K562 (cell line): Measurements from ENCODE around the gene LMO4. TPM values are rescaled to one million over a fixed set of nuclear protein-coding genes. Genes with fewer than 3 reads are reported as not detected.

ENCODE experiments used
- ATAC-seq: fragments of 200-7000 bp; cut with Tn5 transposase; 3 replicates; pipeline ENCODE4 v1.9.1; 2020; ENCODE audit warnings: moderate library complexity
- BruUV-seq: library from RNA; stranded (reverse); fragments of 400-500 nt; replicated peaks from 2 replicates; lab custom pipeline; 2021; lab: Mats Ljungman, UMichigan
- CTCF ChIA-PET: fragments of 300-600 bp; formaldehyde crosslinking; extraction: SDS; loops from one replicate; lab custom pipeline; 2021; ENCODE audit warnings: low intra/inter-chr PET ratio; lab: Yijun Ruan, JAX
- POLR2A ChIA-PET: fragments of 300-600, 350-650 bp; sonication (Branson Sonifier 250); formaldehyde crosslinking; extraction: SDS; loops from one replicate; lab custom pipeline; 2021; ENCODE audit warnings: antibody characterized with exemption, inconsistent platforms; lab: Yijun Ruan, JAX
- DNase-seq, 4 experiments: peaks; one replicate each; pipeline versions ENCODE4 v3.0.0 to v3.0.0-alpha.2; 2011 to 2018; ENCODE audit warnings: low spot score in 3 of 4, mixed read lengths in 3 of 4; ENCODE audit errors: extremely low read depth in 1 of 4
- FAIRE-seq: peaks from 2 replicates; lab custom pipeline; 2011; peaks lifted over from hg19 to GRCh38; lab: Jason Lieb, UNC
- H2AFZ ChIP-seq: 2 replicates; pipeline ENCODE4 v1.6.0; 2011; ENCODE audit warnings: low read depth, low read length, control low read depth, inconsistent platforms
- H3K27ac ChIP-seq: fragments of 200-600 bp; 3 replicates; pipeline ENCODE4 v1.8.0; 2011; ENCODE audit warnings: low read depth, mild to moderate bottlenecking, control low read depth, inconsistent platforms, low read length, moderate library complexity, mixed read lengths; ENCODE audit errors: extremely low read depth
- H3K27me3 ChIP-seq, 2 experiments: fragments of 300-600 bp in 1 of 2; 2 replicates in 1 of 2; 3 replicates in 1 of 2; pipeline versions ENCODE4 v1.6.0 to v1.8.0; 2011; ENCODE audit warnings: inconsistent platforms in 2 of 2, low read length in 2 of 2, mild to moderate bottlenecking in 1 of 2, mixed read lengths in 1 of 2, moderate library complexity in 1 of 2; ENCODE audit not compliant: control insufficient read depth in 2 of 2, insufficient read depth in 2 of 2
- H3K36me3 ChIP-seq: fragments of 300-600 bp; 3 replicates; pipeline ENCODE4 v1.8.0; 2011; ENCODE audit warnings: mild to moderate bottlenecking, low read length, inconsistent platforms; ENCODE audit not compliant: control insufficient read depth, insufficient read depth
- H3K4me1 ChIP-seq, 2 experiments: fragments of 200-600 bp in 1 of 2; replicated peaks in 1 of 2; 2 replicates in 1 of 2; 3 replicates in 1 of 2; pipeline versions ENCODE4 v1.5.1 to v1.8.0; 2011; ENCODE audit warnings: inconsistent platforms in 2 of 2, low read length in 2 of 2, mild to moderate bottlenecking in 1 of 2, mixed read lengths in 1 of 2, moderate library complexity in 1 of 2; ENCODE audit not compliant: control insufficient read depth in 2 of 2, insufficient read depth in 2 of 2
- H3K4me2 ChIP-seq: 2 replicates; pipeline ENCODE4 v1.6.1; 2011; ENCODE audit warnings: low read length, control low read depth, inconsistent platforms, mixed read lengths; ENCODE audit not compliant: insufficient read depth
- H3K4me3 ChIP-seq: fragments of 200-600 bp; sonication (generic), shearing (Covaris generic); 2 replicates; pipeline ENCODE4 v1.5.1; 2016; ENCODE audit warnings: control low read depth, inconsistent platforms
- H3K79me2 ChIP-seq: fragments of 200-600 bp; 3 replicates; pipeline ENCODE4 v1.8.0; 2011; ENCODE audit warnings: low read length, inconsistent platforms; ENCODE audit not compliant: control insufficient read depth, insufficient read depth
- H3K9ac ChIP-seq, 2 experiments: 2 replicates each; pipeline versions ENCODE4 v1.6.0 to v1.6.1; 2011; ENCODE audit warnings: low read depth in 2 of 2, low read length in 2 of 2, control low read depth in 1 of 2, inconsistent platforms in 1 of 2, mild to moderate bottlenecking in 1 of 2, mixed read lengths in 1 of 2; ENCODE audit not compliant: insufficient read depth in 1 of 2
- H3K9me1 ChIP-seq: one replicate; pipeline ENCODE4 v1.6.0; 2011; ENCODE audit warnings: inconsistent platforms, mild to moderate bottlenecking, low read length, moderate library complexity; ENCODE audit not compliant: control insufficient read depth, insufficient read depth
- H3K9me3 ChIP-seq: replicated peaks from 2 replicates; pipeline ENCODE4 v1.5.1; 2011; ENCODE audit warnings: low read depth, low read length, inconsistent platforms; ENCODE audit not compliant: control insufficient read depth, insufficient read depth
- H4K20me1 ChIP-seq: replicated peaks from 2 replicates; pipeline ENCODE4 v1.6.1; 2011; ENCODE audit warnings: low read length, inconsistent platforms, mixed read lengths; ENCODE audit not compliant: control insufficient read depth, insufficient read depth
- BRF2 ChIP-seq: IDR thresholded peaks from 3 replicates; pipeline ENCODE4 v1.6.1; 2011; ENCODE audit warnings: borderline replicate concordance, mild to moderate bottlenecking; ENCODE audit not compliant: insufficient read length, insufficient read depth
- E2F5 ChIP-seq: sonication (generic); formaldehyde crosslinking; IDR thresholded peaks from 2 replicates; pipeline ENCODE4 v1.8.0; 2022; ENCODE audit warnings: mild to moderate bottlenecking, missing genetic modification reagents
- FOXK2 ChIP-seq, 2 experiments: fragments of 450-650 bp; IDR thresholded peaks in 1 of 2; conservative IDR thresholded peaks in 1 of 2; 2 replicates each; pipeline ENCODE4 v1.6.1; 2016; ENCODE audit warnings: low read depth in 2 of 2, mild to moderate bottlenecking in 1 of 2
- MAZ ChIP-seq, 2 experiments: fragments of 450-650 bp in 1 of 2; sonication (generic) in 1 of 2; formaldehyde crosslinking; IDR thresholded peaks in 1 of 2; conservative IDR thresholded peaks in 1 of 2; 2 replicates each; pipeline versions ENCODE4 v1.4.0 to v1.5.0; 2020; ENCODE audit warnings: mild to moderate bottlenecking in 1 of 2, missing genetic modification reagents in 1 of 2
- PHF8 ChIP-seq: fragments of 200-600 bp; sonication (generic); IDR thresholded peaks from 2 replicates; pipeline ENCODE4 v1.6.1; 2012; ENCODE audit warnings: mixed run types, mild to moderate bottlenecking, inconsistent platforms, low read length, moderate library complexity, borderline replicate concordance
- PKNOX1 ChIP-seq: fragments of 450-650 bp; IDR thresholded peaks from 2 replicates; pipeline ENCODE4 v1.6.1; 2016
- POLR2A ChIP-seq: fragments of 450-650 bp; conservative IDR thresholded peaks from 2 replicates; pipeline ENCODE4 v1.6.1; 2016
- POLR2AphosphoS2 ChIP-seq: IDR thresholded peaks from 2 replicates; pipeline ENCODE4 v1.6.1; 2012; ENCODE audit warnings: low read length, improper control_type of control experiment
- POLR2G ChIP-seq: fragments of 200-400 bp; formaldehyde crosslinking; IDR thresholded peaks from 2 replicates; pipeline ENCODE4 v1.6.1; 2017; ENCODE audit warnings: low read depth, mild to moderate bottlenecking, antibody characterized with exemption, low read length, moderate library complexity
- RB1 ChIP-seq: fragments of 450-650 bp; IDR thresholded peaks from 2 replicates; pipeline ENCODE4 v1.6.1; 2017; ENCODE audit warnings: low read depth, mild to moderate bottlenecking
- RBFOX2 ChIP-seq: fragments of 200-400 bp; formaldehyde crosslinking; IDR thresholded peaks from 2 replicates; pipeline ENCODE4 v1.6.1; 2017; ENCODE audit warnings: low read depth, mild to moderate bottlenecking, low read length, moderate library complexity
- SOX6 ChIP-seq: fragments of 450-650 bp; IDR thresholded peaks from 2 replicates; pipeline ENCODE4 v1.6.1; 2014; ENCODE audit warnings: mild to moderate bottlenecking
- TEAD2 ChIP-seq: fragments of 450-650 bp; IDR thresholded peaks from 2 replicates; pipeline ENCODE4 v1.6.1; 2016; ENCODE audit warnings: missing genetic modification characterization, control low read depth, missing compliant biosample characterization
- VEZF1 ChIP-seq: fragments of 200-800 bp; sonication (Bioruptor generic); IDR thresholded peaks from 2 replicates; pipeline ENCODE4 v1.6.1; 2017; ENCODE audit warnings: missing genetic modification characterization, missing compliant biosample characterization
- ZKSCAN3 ChIP-seq: fragments of 250-450 bp; sonication (Bioruptor Pico); IDR thresholded peaks from 2 replicates; pipeline ENCODE4 v1.4.0; 2020
- ZNF644 ChIP-seq: fragments of 200-800 bp; sonication (Bioruptor generic); IDR thresholded peaks from 2 replicates; pipeline ENCODE4 v1.6.1; 2016; ENCODE audit warnings: low read depth, missing genetic modification characterization, missing compliant biosample characterization
- WGBS: fragments of 100-300 bp; shearing (Covaris generic); methylation state at CpG from one replicate; pipeline ENCODE4 v1.1.6; 2016; ENCODE audit warnings: low coverage, mixed read lengths; ENCODE audit not compliant: insufficient coverage; ENCODE audit errors: missing lambda C conversion rate; 5-methylcytosine and 5-hydroxymethylcytosine counted together
- in situ Hi-C: fragments of 300-500 bp; cut with MboI; formaldehyde crosslinking; loops from 4 replicates; pipeline ENCODE4 v1.15.0; 2018; ENCODE audit warnings: inconsistent platforms, mixed read lengths
- intact Hi-C: fragments of 100-400 bp; cut with micrococcal nuclease; formaldehyde crosslinking; loops from 2 replicates; pipeline ENCODE4 v1.14.2; 2022
- polyA plus RNA-seq, 8 experiments: library from polyadenylated mRNA; depleted of rRNA in 4 of 8; stranded (reverse) in 5 of 8; unstranded in 3 of 8; fragments of >200 nt; fragmentation: Nextera tagmentation in 2 of 8; fragmentation: Illumina TruSeq in 1 of 8; extraction: Ambion mirVana in 2 of 8; extraction: Trizol in 1 of 8; gene quantifications; 2 replicates each; pipeline versions ENCODE4 v1.2.1 to v1.2.3, GENCODE V29; 2011 to 2014; ENCODE audit warnings: inconsistent platforms in 1 of 8, missing spikeins in 1 of 8
- total RNA-seq, 7 experiments: library from RNA; depleted of rRNA in 6 of 7; stranded (reverse); fragments of >200 nt in 6 of 7; fragmentation: Illumina TruSeq in 2 of 7; extraction: Trizol in 2 of 7; gene quantifications; 2 replicates each; pipeline versions ENCODE4 v1.2.1 to v1.2.3, GENCODE V29; 2011 to 2021; ENCODE audit warnings: low replicate concordance in 1 of 7

LMO4 gene
- total and polyA plus RNA-seq, 9 of the 15 experiments (the other 6 are each of a cell fraction or from before 2014, with no cell fraction given): 3.1 to 35.3 (median 22.4) TPM

GRCh38 chr1:87331365-87332241, 2.9 kb downstream of the LMO4 start:
- H3K79me2 ChIP-seq: peaks cover 44% of the 10 kb centered on the region
- peak overlapping the region; percentile 85 for H3K4me2 ChIP-seq
- peak overlapping the region; percentile 49 for H3K4me3 ChIP-seq
- peak overlapping the region; percentile 66 for H2AFZ ChIP-seq
- H4K20me1 ChIP-seq: no peaks in the 10 kb centered on the region; the same call in 1 of the 2 replicates
- H3K4me1 ChIP-seq: peaks cover 17 to 20% of the 10 kb centered on the region in 2 experiments; a peak in 4 of 5 replicates
- POLR2A ChIA-PET: interaction anchor here (0.5 to 2.2 kb wide), 5 partner anchors 9 to 421 kb away, joined by 3 to 13 read pairs (median 3); no protein-coding TSS in a partner anchor
- CTCF ChIA-PET: no interaction called here
- peak; percentile 47 for ATAC-seq
- intact Hi-C loops: loop anchor here (10.0 kb wide), 1 partner anchor 1353 kb away; the partner anchor contains the start of gene PKN2
- no peak for FAIRE-seq
- H3K36me3 ChIP-seq: peaks cover 13% of the 10 kb centered on the region; the same call in 2 of the 3 replicates
- no peaks in the 10 kb centered on the region for H3K9me1 ChIP-seq
- H3K9ac ChIP-seq: peak overlapping the region; percentile 52 to 92
- peak overlapping the region; percentile 59 for H3K27ac ChIP-seq
- in situ Hi-C loops: no loop called here
- BruUV-seq: no TSS peak
- no peaks in the 10 kb centered on the region for H3K27me3 ChIP-seq
- 9% methylated on average over 35 of the region's 65 CpGs for WGBS
- H3K9me3 ChIP-seq: no peaks in the 10 kb centered on the region
- peak; percentile 68 to 82 (median 72) for DNase-seq
- TF ChIP-seq SOX6: 0 out of 2 replicates have a peak, but pooled peaks have one; percentile 0
- TF ChIP-seq ZNF644 (tag): no peak
- no peak for TF ChIP-seq BRF2
- no peak for TF ChIP-seq E2F5 (CRISPR knock-in tag)
- peak; percentile 54; the same call in 1 of the 2 replicates for TF ChIP-seq RBFOX2
- no peak for TF ChIP-seq ZKSCAN3 (CRISPR knock-in tag)
- TF ChIP-seq POLR2A: 0 out of 2 replicates have a peak, but pooled peaks have one; percentile 37
- TF ChIP-seq POLR2G: peak; percentile 62
- peak; percentile 26; the same call in 1 of the 2 replicates for TF ChIP-seq PHF8
- TF ChIP-seq PKNOX1: no peak
- 0 out of 4 replicates have a peak, but pooled peaks of 1 of the 2 experiments have one; percentile 14 for TF ChIP-seq FOXK2 (conservative IDR thresholded peaks at IDR 0.05 in 1 of 2, IDR thresholded peaks at IDR 0.05 in 1 of 2; ENCODE audit: low read depth in 2 of 2)
- TF ChIP-seq VEZF1: peak; percentile 80; the same call in 1 of the 2 replicates
- TF ChIP-seq TEAD2 (tag): no peak
- peak; percentile 31; the same call in 1 of the 2 replicates for TF ChIP-seq POLR2AphosphoS2
- peak; percentile 46; the same call in 1 of the 2 replicates for TF ChIP-seq RB1
- 0 out of 4 replicates have a peak, but pooled peaks of 1 of the 2 experiments have one; percentile 13 for TF ChIP-seq MAZ (CRISPR knock-in tag; conservative IDR thresholded peaks at IDR 0.05 in 1 of 2, IDR thresholded peaks at IDR 0.05 in 1 of 2)
